ENCODE data around the gene TNS2.
A peak's percentile ranks its signal among the peaks of the same experiment; 100 is the strongest.

TNS2 gene

GRCh38 chr12:53056901-53057300, 7.0 kb downstream of the TNS2 start:
- DNase-seq: no peak

- no peak for DNase-seq
These were observed 8.1 kb downstream of the TNS2 start for GRCh38 chr12:53057816-53058500.

- DNase-seq: no peak
These were observed 9.0 kb downstream of the TNS2 start for GRCh38 chr12:53058674-53059433.

- DNase-seq: no peak
These were observed 9.7 kb downstream of the TNS2 start for GRCh38 chr12:53059434-53060063.

GRCh38 chr12:53060064-53060720, 10.3 kb downstream of the TNS2 start:
- DNase-seq: no peak

- no peak for DNase-seq
These were observed 10.9 kb downstream of the TNS2 start for GRCh38 chr12:53060721-53061276.

- DNase-seq: no peak
These were observed 11.6 kb downstream of the TNS2 start for GRCh38 chr12:53061404-53062010.

GRCh38 chr12:53062011-53062961, 12.4 kb downstream of the TNS2 start:
- DNase-seq: no peak

GRCh38 chr12:53062977-53063707, 13.3 kb downstream of the TNS2 start:
- no peak for DNase-seq

GRCh38 chr12:53063708-53064612, 14.1 kb downstream of the TNS2 start:
- DNase-seq: no peak

- DNase-seq: no peak
These were observed 15.0 kb downstream of the TNS2 start for GRCh38 chr12:53064613-53065436.

GRCh38 chr12:53065470-53065869, 15.6 kb downstream of the TNS2 start:
- DNase-seq: no peak

- peak; percentile 50 for DNase-seq
These were observed 16.4 kb downstream of the TNS2 start for GRCh38 chr12:53065975-53066931.

GRCh38 chr12:53067074-53067992, 17.5 kb downstream of the TNS2 start:
- no peak for DNase-seq

GRCh38 chr12:53067993-53068770, 18.3 kb downstream of the TNS2 start:
- no peak for DNase-seq

Data from stimulated activated naive CD4-positive, alpha-beta T cell treated with Interleukin-2 at 50 U/mL for 16 hours (primary cell).